Thyroid gland (tissue), 4 donors: ENCODE measurements around the gene ST8SIA4. TPM values are rescaled to one million over a fixed set of nuclear protein-coding genes. Genes with fewer than 3 reads are reported as not detected.

Experiments used
- DNase-seq, 2 donors: peaks; one replicate each; pipeline ENCODE4 v3.0.0-alpha.2; 2019
- H3K27ac ChIP-seq, 3 donors: fragments of 200-600 bp; sonication (generic); 1 replicate in 2 of 3; 2 replicates in 1 of 3; pipeline ENCODE4 v1.5.1; 2016 to 2019; ENCODE audit warnings: mild to moderate bottlenecking in 1 of 3, moderate library complexity in 1 of 3
- H3K27me3 ChIP-seq: fragments of 200-600 bp; sonication (generic); one replicate; pipeline ENCODE4 v1.5.1; 2019
- H3K36me3 ChIP-seq, 2 donors: fragments of 200-600 bp; sonication (generic); one replicate each; pipeline ENCODE4 v1.5.1; 2016 to 2019
- H3K4me1 ChIP-seq, 2 donors: fragments of 200-600 bp; sonication (generic); one replicate each; pipeline ENCODE4 v1.5.1; 2017 to 2019
- H3K4me3 ChIP-seq, 3 donors: fragments of 200-600 bp; sonication (generic); replicated peaks in 1 of 3; 1 replicate in 2 of 3; 2 replicates in 1 of 3; pipeline ENCODE4 v1.5.1; 2016; ENCODE audit warnings: mild to moderate bottlenecking in 1 of 3
- H3K9me3 ChIP-seq: fragments of 200-600 bp; sonication (generic); one replicate; pipeline ENCODE4 v1.5.1; 2017
- CTCF ChIP-seq, 6 experiments: fragments of 200-600 bp in 3 of 6; fragments of 450-650 bp in 3 of 6; sonication (generic) in 3 of 6; IDR thresholded peaks; one replicate each; pipeline ENCODE4 v1.5.1; 2016 to 2019; ENCODE audit warnings: antibody characterized with exemption in 6 of 6, mild to moderate bottlenecking in 2 of 6, inconsistent platforms in 1 of 6, moderate library complexity in 1 of 6
- POLR2A ChIP-seq, 2 donors: fragments of 450-650 bp; IDR thresholded peaks; one replicate each; pipeline ENCODE4 v1.6.1; 2017; ENCODE audit warnings: antibody characterized with exemption in 2 of 2, mild to moderate bottlenecking in 2 of 2, moderate library complexity in 1 of 2
- WGBS, 2 donors: methylation state at CpG; one replicate each; pipeline ENCODE4 v1.1.5; 2017; 5-methylcytosine and 5-hydroxymethylcytosine counted together
- intact Hi-C: fragments of 100-400 bp; cut with DNase I; formaldehyde crosslinking; loops from one replicate; pipeline ENCODE4 v1.15.1; 2023
- total RNA-seq, 4 donors: library from RNA; depleted of rRNA; stranded (reverse); fragments of >200 nt; gene quantifications; one replicate each; pipeline ENCODE4 v1.2.3, GENCODE V29; 2016

The ST8SIA4 gene
- total RNA-seq, 4 donors from 2014 or later: 3.4 to 7.0 (median 4.4) TPM

GRCh38 chr5:100890461-100891008 lies 12.5 kb downstream of the ST8SIA4 start:
- no peaks in the 10 kb centered on the region for H3K36me3 ChIP-seq
- no peak overlapping the region for H3K4me3 ChIP-seq
- no peaks in the 10 kb centered on the region for H3K9me3 ChIP-seq
- no peaks in the 10 kb centered on the region for H3K4me1 ChIP-seq
- no peaks in the 10 kb centered on the region for H3K27me3 ChIP-seq
- WGBS, 2 donors: 44 to 61% methylated on average over 3 of the region's 3 CpGs
- intact Hi-C loops: no loop called here
- DNase-seq: no peak
- TF ChIP-seq CTCF (IDR thresholded peaks at IDR 0.05) (no peak), POLR2A (IDR thresholded peaks at IDR 0.05) (no peak)
- peak overlapping the region in 2 of 3 donors; percentile 15 to 17 for H3K27ac ChIP-seq

GRCh38 chr5:100889896-100890295 lies 13.2 kb downstream of the ST8SIA4 start:
- no peaks in the 10 kb centered on the region for H3K27me3 ChIP-seq
- TF ChIP-seq POLR2A (IDR thresholded peaks at IDR 0.05): no peak
- no peak for TF ChIP-seq CTCF (IDR thresholded peaks at IDR 0.05)
- WGBS, 2 donors: 66 to 75% methylated on average over 3 of the region's 3 CpGs
- no peaks in the 10 kb centered on the region for H3K4me1 ChIP-seq
- no peak overlapping the region for H3K4me3 ChIP-seq
- no peaks in the 10 kb centered on the region for H3K9me3 ChIP-seq
- H3K27ac ChIP-seq: peak overlapping the region in 2 of 3 donors; percentile 15 to 17
- H3K36me3 ChIP-seq: no peaks in the 10 kb centered on the region
- DNase-seq: no peak
- intact Hi-C loops: no loop called here

GRCh38 chr5:100889165-100889743 lies 13.8 kb downstream of the ST8SIA4 start:
- 59 to 68% methylated on average over 4 of the region's 4 CpGs for WGBS, 2 donors
- no peak for TF ChIP-seq CTCF (IDR thresholded peaks at IDR 0.05)
- TF ChIP-seq POLR2A (IDR thresholded peaks at IDR 0.05): no peak

GRCh38 chr5:100877274-100877673 lies 25.8 kb downstream of the ST8SIA4 start:
- 67 to 72% methylated on average over 2 of the region's 2 CpGs for whole genome bisulfite sequencing, 2 donors
- TF ChIP-seq CTCF (IDR thresholded peaks at IDR 0.05) (no peak), POLR2A (IDR thresholded peaks at IDR 0.05) (no peak)
- Histone ChIP-seq H3K36me3 (no peaks in the 10 kb centered on the region), H3K27me3 (no peaks in the 10 kb centered on the region), H3K9me3 (no peaks in the 10 kb centered on the region), H3K4me3 (no peak overlapping the region), H3K4me1 (no peaks in the 10 kb centered on the region), H3K27ac (no peak overlapping the region)
- DNase-seq: no peak
- intact Hi-C loops: no loop called here

More at GRCh38 chr5:100889165-100889743, 13.8 kb downstream of the ST8SIA4 start:
- no peaks in the 10 kb centered on the region for H3K4me1 ChIP-seq
- DNase-seq: no peak
- H3K9me3 ChIP-seq: no peaks in the 10 kb centered on the region
- no peaks in the 10 kb centered on the region for H3K36me3 ChIP-seq
- intact Hi-C loops: no loop called here
- H3K27me3 ChIP-seq: no peaks in the 10 kb centered on the region
- peak overlapping the region in 1 of 3 donors; percentile 17 for H3K27ac ChIP-seq
- H3K4me3 ChIP-seq: no peak overlapping the region

- Histone ChIP-seq H3K9me3 (no peaks in the 10 kb centered on the region), H3K4me3 (no peak overlapping the region), H3K27me3 (no peaks in the 10 kb centered on the region), H3K36me3 (no peaks in the 10 kb centered on the region), H3K27ac (no peak overlapping the region), H3K4me1 (no peaks in the 10 kb centered on the region)
- DNase-seq: no peak
- 74 to 78% methylated on average over 2 of the region's 2 CpGs for WGBS, 2 donors
- TF ChIP-seq POLR2A (IDR thresholded peaks at IDR 0.05) (no peak), CTCF (IDR thresholded peaks at IDR 0.05) (no peak)
- intact Hi-C loops: no loop called here
Observed at GRCh38 chr5:100872408-100873190, 30.5 kb downstream of the ST8SIA4 start.
